ENCODE data around the gene MMP23B.

MMP23B gene

GRCh38 chr1:1624443-1625403 lies 7.2 kb upstream of the MMP23B start:
- DNase-seq (ENCODE audit: low read depth): no peak
- TF ChIP-seq, protein P1, sequence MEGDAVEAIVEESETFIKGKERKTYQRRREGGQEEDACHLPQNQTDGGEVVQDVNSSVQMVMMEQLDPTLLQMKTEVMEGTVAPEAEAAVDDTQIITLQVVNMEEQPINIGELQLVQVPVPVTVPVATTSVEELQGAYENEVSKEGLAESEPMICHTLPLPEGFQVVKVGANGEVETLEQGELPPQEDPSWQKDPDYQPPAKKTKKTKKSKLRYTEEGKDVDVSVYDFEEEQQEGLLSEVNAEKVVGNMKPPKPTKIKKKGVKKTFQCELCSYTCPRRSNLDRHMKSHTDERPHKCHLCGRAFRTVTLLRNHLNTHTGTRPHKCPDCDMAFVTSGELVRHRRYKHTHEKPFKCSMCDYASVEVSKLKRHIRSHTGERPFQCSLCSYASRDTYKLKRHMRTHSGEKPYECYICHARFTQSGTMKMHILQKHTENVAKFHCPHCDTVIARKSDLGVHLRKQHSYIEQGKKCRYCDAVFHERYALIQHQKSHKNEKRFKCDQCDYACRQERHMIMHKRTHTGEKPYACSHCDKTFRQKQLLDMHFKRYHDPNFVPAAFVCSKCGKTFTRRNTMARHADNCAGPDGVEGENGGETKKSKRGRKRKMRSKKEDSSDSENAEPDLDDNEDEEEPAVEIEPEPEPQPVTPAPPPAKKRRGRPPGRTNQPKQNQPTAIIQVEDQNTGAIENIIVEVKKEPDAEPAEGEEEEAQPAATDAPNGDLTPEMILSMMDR (IDR thresholded peaks at IDR 0.05; ENCODE audit: control insufficient read depth, insufficient read depth, low read depth, low read length, missing control alignments): no peak

DNA sequence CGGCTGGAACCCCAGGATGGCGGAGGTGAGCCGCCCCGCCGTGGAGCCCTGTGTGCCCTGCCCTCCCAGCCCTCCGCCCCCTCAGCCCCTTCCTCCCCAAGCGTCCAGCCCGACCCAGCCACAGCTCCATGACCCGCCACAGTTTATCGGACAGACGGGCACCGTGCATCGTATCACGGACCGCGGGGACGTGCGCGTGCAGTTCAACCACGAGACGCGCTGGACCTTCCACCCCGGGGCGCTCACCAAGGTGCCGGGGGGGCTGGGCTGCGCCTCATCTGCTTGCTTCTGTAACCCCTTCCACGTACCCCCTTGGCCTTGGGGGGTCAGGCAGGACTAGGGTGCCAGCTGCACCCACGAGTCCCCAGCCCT lies 6.6 kb upstream of the MMP23B start:
- TF ChIP-seq, protein P1 (IDR thresholded peaks at IDR 0.05; ENCODE audit: control insufficient read depth, insufficient read depth, low read depth, low read length, missing control alignments): no peak
- no peak overlapping the region for H3K4me3 ChIP-seq (ENCODE audit: control insufficient read depth, low read depth, low read length)
- DNase-seq (ENCODE audit: low read depth): no peak

More at GRCh38 chr1:1624443-1625403, 7.2 kb upstream of the MMP23B start:
- no peak overlapping the region for H3K4me3 ChIP-seq (ENCODE audit: control insufficient read depth, low read depth, low read length)

- DNase-seq (ENCODE audit: low read depth): no peak
- TF ChIP-seq, protein P1 (IDR thresholded peaks at IDR 0.05; ENCODE audit: control insufficient read depth, insufficient read depth, low read depth, low read length, missing control alignments): no peak
- no peak overlapping the region for H3K4me3 ChIP-seq (ENCODE audit: control insufficient read depth, low read depth, low read length)
These were observed 6.2 kb upstream of the MMP23B start for GRCh38 chr1:1625824-1626206.

- no peak for DNase-seq (ENCODE audit: low read depth)
- H3K4me3 ChIP-seq (ENCODE audit: control insufficient read depth, low read depth, low read length): no peak overlapping the region
- TF ChIP-seq, protein P1 (IDR thresholded peaks at IDR 0.05; ENCODE audit: control insufficient read depth, insufficient read depth, low read depth, low read length, missing control alignments): no peak
These were observed 5.5 kb upstream of the MMP23B start for GRCh38 chr1:1626207-1627141.

DNA sequence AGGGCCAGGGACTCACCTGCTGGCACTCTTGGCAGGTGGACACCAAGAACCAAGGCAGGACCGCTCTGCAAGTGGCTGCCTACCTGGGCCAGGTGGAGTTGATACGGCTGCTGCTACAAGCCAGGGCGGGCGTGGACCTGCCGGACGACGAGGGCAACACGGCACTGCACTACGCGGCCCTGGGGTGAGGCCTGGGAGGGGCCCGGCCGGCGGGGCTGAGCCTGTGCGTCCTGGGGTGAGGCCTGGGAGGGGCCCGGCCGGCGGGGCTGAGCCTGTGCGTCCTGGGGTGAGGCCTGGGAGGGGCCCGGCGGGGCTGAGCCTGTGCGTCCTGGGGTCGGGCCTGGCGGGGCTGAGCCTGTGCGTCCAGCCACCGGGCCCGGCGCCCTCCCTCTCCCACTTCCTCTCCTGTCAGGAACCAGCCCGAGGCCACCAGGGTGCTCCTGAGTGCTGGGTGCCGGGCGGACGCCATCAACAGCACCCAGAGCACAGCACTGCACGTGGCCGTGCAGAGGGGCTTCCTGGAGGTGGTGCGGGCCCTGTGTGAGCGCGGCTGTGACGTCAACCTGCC lies 4.6 kb upstream of the MMP23B start:
- TF ChIP-seq, protein P1 (IDR thresholded peaks at IDR 0.05; ENCODE audit: control insufficient read depth, insufficient read depth, low read depth, low read length, missing control alignments): no peak
- H3K4me3 ChIP-seq (ENCODE audit: control insufficient read depth, low read depth, low read length): no peak overlapping the region
- DNase-seq (ENCODE audit: low read depth): no peak
